Panc1 (cell line): ENCODE results near the gene IL18. TPM values are rescaled to one million over a fixed set of nuclear protein-coding genes. Genes with fewer than 3 reads are reported as not detected.

ENCODE experiments used
- ATAC-seq: fragments of 200-7000 bp; cut with Tn5 transposase; 2 replicates; pipeline ENCODE4 v1.9.1; 2020; ENCODE audit warnings: mild to moderate bottlenecking, moderate library complexity
- BruUV-seq: library from RNA; stranded (reverse); fragments of 400-500 nt; replicated peaks from 2 replicates; lab custom pipeline; 2021; lab: Mats Ljungman, UMichigan
- CTCF ChIA-PET: fragments of 300-600 bp; sonication (Branson Sonifier 250); formaldehyde crosslinking; loops from one replicate; lab custom pipeline; 2022; ENCODE audit warnings: antibody characterized with exemption; lab: Charles Lee
- POLR2A ChIA-PET: fragments of 300-600 bp; sonication (Branson Sonifier 250); formaldehyde crosslinking; loops from one replicate; lab custom pipeline; 2022; ENCODE audit warnings: antibody characterized with exemption; lab: Charles Lee
- DNase-seq: peaks from one replicate; pipeline ENCODE4 v3.0.0-alpha.2; 2010; ENCODE audit warnings: low read depth, low spot score
- H3K27ac ChIP-seq: 2 replicates; pipeline ENCODE4 v1.5.1; 2011; ENCODE audit warnings: mild to moderate bottlenecking, low read length, inconsistent platforms
- H3K27me3 ChIP-seq: fragments of 200-500 bp; sonication (Bioruptor generic); 2 replicates; pipeline ENCODE4 v1.6.0; 2014; ENCODE audit warnings: low read length, inconsistent platforms; ENCODE audit not compliant: control insufficient read depth, insufficient read depth
- H3K36me3 ChIP-seq: fragments of 200-500 bp; sonication (Bioruptor generic); 2 replicates; pipeline ENCODE4 v1.5.1; 2014; ENCODE audit warnings: inconsistent platforms, mild to moderate bottlenecking, low read length, moderate library complexity; ENCODE audit not compliant: control insufficient read depth, insufficient read depth
- H3K4me1 ChIP-seq: 2 replicates; pipeline ENCODE4 v1.5.1; 2011; ENCODE audit warnings: inconsistent platforms, mild to moderate bottlenecking, low read length, moderate library complexity; ENCODE audit not compliant: control insufficient read depth, insufficient read depth
- H3K4me3 ChIP-seq, 2 experiments: 2 replicates each; pipeline ENCODE4 v1.5.1; 2011 to 2012; ENCODE audit warnings: low read depth in 2 of 2, low read length in 2 of 2, mild to moderate bottlenecking in 2 of 2, inconsistent platforms in 1 of 2, moderate library complexity in 1 of 2
- H3K9me3 ChIP-seq: fragments of 200-500 bp; sonication (Bioruptor generic); 2 replicates; pipeline ENCODE4 v1.5.1; 2014; ENCODE audit warnings: low read depth, mild to moderate bottlenecking, inconsistent platforms, low read length, moderate library complexity; ENCODE audit not compliant: control insufficient read depth, insufficient read depth
- POLR2AphosphoS5 ChIP-seq: IDR thresholded peaks from 2 replicates; pipeline ENCODE4 v1.6.1; 2012; ENCODE audit warnings: mild to moderate bottlenecking, low read depth, low read length, moderate library complexity
- REST ChIP-seq, 2 experiments: IDR thresholded peaks; 2 replicates each; pipeline ENCODE4 v1.6.1; 2011 to 2012; ENCODE audit warnings: low read depth in 2 of 2, control low read depth in 1 of 2, low read length in 1 of 2, mild to moderate bottlenecking in 1 of 2, moderate library complexity in 1 of 2; ENCODE audit not compliant: insufficient read depth in 1 of 2
- SIN3A ChIP-seq: IDR thresholded peaks from 2 replicates; pipeline ENCODE4 v1.6.1; 2012; ENCODE audit warnings: low read depth, mild to moderate bottlenecking, low read length, moderate library complexity, borderline replicate concordance; ENCODE audit not compliant: insufficient read depth
- TCF7L2 ChIP-seq: IDR thresholded peaks from 2 replicates; pipeline ENCODE4 v1.6.1; 2011; ENCODE audit warnings: mild to moderate bottlenecking, low read depth, low read length, inconsistent platforms
- in situ Hi-C: cut with HindIII; loops from 2 replicates; pipeline ENCODE4 v1.10.0; 2016; ENCODE audit warnings: low sequenced_read_pairs, low pct_unique_long_range_greater_than_20kb
- intact Hi-C: fragments of 100-400 bp; cut with micrococcal nuclease; formaldehyde crosslinking; loops from one replicate; pipeline ENCODE4 v1.10.0; 2022; ENCODE audit not compliant: unreplicated experiment
- total RNA-seq: library from RNA; stranded (reverse); gene quantifications from one replicate; pipeline ENCODE4 v1.2.1, GENCODE V29; 2021; ENCODE audit not compliant: unreplicated experiment
- TF ChIP-seq, protein P1 (sequence below): fragments of 450-650 bp; IDR thresholded peaks from 2 replicates; pipeline ENCODE4 v1.5.1; 2017; ENCODE audit warnings: mild to moderate bottlenecking

The IL18 gene
- total RNA-seq, 1 experiment from 2014 or later, result 22.5 TPM

GRCh38 chr11:112121981-112122615 is 41.8 kb downstream of the IL18 start:
- no peaks in the 10 kb centered on the region for H3K27me3 ChIP-seq
- ATAC-seq (no peak), DNase-seq (no peak)
- peaks cover 12% of the 10 kb centered on the region for H3K4me1 ChIP-seq
- ChIA-PET POLR2A (interaction anchor here (0.5 to 0.6 kb wide), 2 partner anchors 11 to 16 kb away, joined by 6 to 11 read pairs; no protein-coding TSS in a partner anchor), CTCF (interaction anchor here (0.9 to 1.5 kb wide), 4 partner anchors 9 to 158 kb away, joined by 3 to 18 read pairs (median 4); partner anchors contain the start of gene BCO2)
- H3K9me3 ChIP-seq, result no peaks in the 10 kb centered on the region
- intact Hi-C loops (no loop called here), in situ Hi-C loops (no loop called here)
- H3K36me3 ChIP-seq, result no peaks in the 10 kb centered on the region
- TF ChIP-seq, protein P1, sequence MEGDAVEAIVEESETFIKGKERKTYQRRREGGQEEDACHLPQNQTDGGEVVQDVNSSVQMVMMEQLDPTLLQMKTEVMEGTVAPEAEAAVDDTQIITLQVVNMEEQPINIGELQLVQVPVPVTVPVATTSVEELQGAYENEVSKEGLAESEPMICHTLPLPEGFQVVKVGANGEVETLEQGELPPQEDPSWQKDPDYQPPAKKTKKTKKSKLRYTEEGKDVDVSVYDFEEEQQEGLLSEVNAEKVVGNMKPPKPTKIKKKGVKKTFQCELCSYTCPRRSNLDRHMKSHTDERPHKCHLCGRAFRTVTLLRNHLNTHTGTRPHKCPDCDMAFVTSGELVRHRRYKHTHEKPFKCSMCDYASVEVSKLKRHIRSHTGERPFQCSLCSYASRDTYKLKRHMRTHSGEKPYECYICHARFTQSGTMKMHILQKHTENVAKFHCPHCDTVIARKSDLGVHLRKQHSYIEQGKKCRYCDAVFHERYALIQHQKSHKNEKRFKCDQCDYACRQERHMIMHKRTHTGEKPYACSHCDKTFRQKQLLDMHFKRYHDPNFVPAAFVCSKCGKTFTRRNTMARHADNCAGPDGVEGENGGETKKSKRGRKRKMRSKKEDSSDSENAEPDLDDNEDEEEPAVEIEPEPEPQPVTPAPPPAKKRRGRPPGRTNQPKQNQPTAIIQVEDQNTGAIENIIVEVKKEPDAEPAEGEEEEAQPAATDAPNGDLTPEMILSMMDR, result no peak
- no peak overlapping the region for H3K27ac ChIP-seq
- BruUV-seq, result no TSS peak
- no peak overlapping the region for H3K4me3 ChIP-seq

GRCh38 chr11:112118176-112118575 is 45.7 kb downstream of the IL18 start:
- no TSS peak for BruUV-seq
- intact Hi-C loops (loop anchor here (5.0 kb wide), 1 partner anchor 44 kb away; the partner anchor contains the start of gene IL18), in situ Hi-C loops (no loop called here)
- ATAC-seq (no peak), DNase-seq (no peak)
- Histone ChIP-seq H3K27ac (no peak overlapping the region), H3K36me3 (no peaks in the 10 kb centered on the region), H3K27me3 (no peaks in the 10 kb centered on the region), H3K4me1 (peaks cover 12% of the 10 kb centered on the region), H3K9me3 (no peaks in the 10 kb centered on the region), H3K4me3 (no peak overlapping the region)
- POLR2A ChIA-PET, result no interaction called here
- no peak for TF ChIP-seq POLR2AphosphoS5
- TF ChIP-seq TCF7L2, result no peak
- TF ChIP-seq, protein P1, result no peak
- no peak for TF ChIP-seq REST (IDR thresholded peaks at IDR 0.05; ENCODE audit: insufficient read depth in 1 of 2, low read depth in 2 of 2, low read length in 1 of 2)
- no peak for TF ChIP-seq SIN3A
- CTCF ChIA-PET, result interaction anchor here (0.5 kb wide), 1 partner anchor 162 kb away, joined by 7 read pairs; no protein-coding TSS in a partner anchor
